ENCODE measurements around the gene AK4.

The AK4 gene

GRCh38 chr1:65180977-65181376 lies 33.0 kb downstream of the AK4 start:
- Mint-ChIP-seq H3K9me3 (no peaks in the 10 kb centered on the region), H3K27me3 (no peaks in the 10 kb centered on the region), H3K36me3 (no peaks in the 10 kb centered on the region), H3K27ac (no peak overlapping the region), H3K4me3 (no peak overlapping the region), H3K4me1 (no peaks in the 10 kb centered on the region)
- ATAC-seq = no peak

GRCh38 chr1:65182658-65183268 lies 34.8 kb downstream of the AK4 start:
- ATAC-seq = no peak
- Mint-ChIP-seq H3K4me3 (no peak overlapping the region), H3K4me1 (no peaks in the 10 kb centered on the region), H3K36me3 (no peaks in the 10 kb centered on the region), H3K27me3 (no peaks in the 10 kb centered on the region), H3K27ac (no peak overlapping the region), H3K9me3 (no peaks in the 10 kb centered on the region)

- ATAC-seq = no peak
- Mint-ChIP-seq H3K27me3 (peaks cover 9% of the 10 kb centered on the region), H3K36me3 (no peaks in the 10 kb centered on the region), H3K27ac (no peak overlapping the region), H3K4me1 (no peaks in the 10 kb centered on the region), H3K4me3 (no peak overlapping the region), H3K9me3 (no peaks in the 10 kb centered on the region)
These were observed 41.6 kb downstream of the AK4 start for GRCh38 chr1:65189576-65190115.

GRCh38 chr1:65190229-65190628 lies 42.2 kb downstream of the AK4 start:
- ATAC-seq = no peak

GRCh38 chr1:65193129-65193695 lies 45.2 kb downstream of the AK4 start:
- no peak overlapping the region for H3K27ac Mint-ChIP-seq
- no peak overlapping the region for H3K4me3 Mint-ChIP-seq
- H3K36me3 Mint-ChIP-seq = no peaks in the 10 kb centered on the region
- no peaks in the 10 kb centered on the region for H3K4me1 Mint-ChIP-seq
- H3K9me3 Mint-ChIP-seq = no peaks in the 10 kb centered on the region
- peaks cover 9% of the 10 kb centered on the region for H3K27me3 Mint-ChIP-seq
- ATAC-seq = no peak

More at GRCh38 chr1:65190229-65190628, 42.2 kb downstream of the AK4 start:
- Mint-ChIP-seq H3K4me3 (no peak overlapping the region), H3K27me3 (peaks cover 9% of the 10 kb centered on the region), H3K9me3 (no peaks in the 10 kb centered on the region), H3K27ac (no peak overlapping the region), H3K36me3 (no peaks in the 10 kb centered on the region), H3K4me1 (no peaks in the 10 kb centered on the region)

- no peak overlapping the region for H3K27ac Mint-ChIP-seq
- peak; percentile 17 for ATAC-seq
- H3K9me3 Mint-ChIP-seq = no peaks in the 10 kb centered on the region
- H3K4me3 Mint-ChIP-seq = no peak overlapping the region
- H3K36me3 Mint-ChIP-seq = no peaks in the 10 kb centered on the region
- H3K27me3 Mint-ChIP-seq = no peaks in the 10 kb centered on the region
- H3K4me1 Mint-ChIP-seq = no peaks in the 10 kb centered on the region
These were observed 47.8 kb downstream of the AK4 start for GRCh38 chr1:65195495-65196417.

- H3K36me3 Mint-ChIP-seq = no peaks in the 10 kb centered on the region
- H3K27ac Mint-ChIP-seq = no peak overlapping the region
- no peak for ATAC-seq
- no peak overlapping the region for H3K4me3 Mint-ChIP-seq
- H3K9me3 Mint-ChIP-seq = no peaks in the 10 kb centered on the region
- H3K27me3 Mint-ChIP-seq = peaks cover 9% of the 10 kb centered on the region
- no peaks in the 10 kb centered on the region for H3K4me1 Mint-ChIP-seq
These were observed 48.9 kb downstream of the AK4 start for GRCh38 chr1:65196926-65197325.

- no peaks in the 10 kb centered on the region for H3K36me3 Mint-ChIP-seq
- no peak for ATAC-seq
- peaks cover 9% of the 10 kb centered on the region for H3K27me3 Mint-ChIP-seq
- H3K4me1 Mint-ChIP-seq = no peaks in the 10 kb centered on the region
- no peak overlapping the region for H3K27ac Mint-ChIP-seq
- H3K4me3 Mint-ChIP-seq = no peak overlapping the region
- H3K9me3 Mint-ChIP-seq = no peaks in the 10 kb centered on the region
These were observed 49.6 kb downstream of the AK4 start for GRCh38 chr1:65197636-65198035.

GRCh38 chr1:65198096-65198495 lies 50.1 kb downstream of the AK4 start:
- no peaks in the 10 kb centered on the region for H3K36me3 Mint-ChIP-seq
- H3K27ac Mint-ChIP-seq = no peak overlapping the region
- no peaks in the 10 kb centered on the region for H3K4me1 Mint-ChIP-seq
- peaks cover 9% of the 10 kb centered on the region for H3K27me3 Mint-ChIP-seq
- no peaks in the 10 kb centered on the region for H3K9me3 Mint-ChIP-seq
- no peak for ATAC-seq
- H3K4me3 Mint-ChIP-seq = no peak overlapping the region

GRCh38 chr1:65200411-65200810 lies 52.4 kb downstream of the AK4 start:
- no peaks in the 10 kb centered on the region for H3K4me1 Mint-ChIP-seq
- no peak overlapping the region for H3K4me3 Mint-ChIP-seq
- no peaks in the 10 kb centered on the region for H3K36me3 Mint-ChIP-seq
- H3K27me3 Mint-ChIP-seq = peaks cover 9% of the 10 kb centered on the region
- H3K9me3 Mint-ChIP-seq = no peaks in the 10 kb centered on the region
- H3K27ac Mint-ChIP-seq = no peak overlapping the region
- ATAC-seq = no peak

GRCh38 chr1:65206836-65207235 lies 58.8 kb downstream of the AK4 start:
- H3K27me3 Mint-ChIP-seq = peaks cover under 1% of the 10 kb centered on the region
- no peak for ATAC-seq
- no peaks in the 10 kb centered on the region for H3K36me3 Mint-ChIP-seq
- no peaks in the 10 kb centered on the region for H3K9me3 Mint-ChIP-seq
- H3K4me3 Mint-ChIP-seq = no peak overlapping the region
- H3K27ac Mint-ChIP-seq = no peak overlapping the region
- no peaks in the 10 kb centered on the region for H3K4me1 Mint-ChIP-seq

- Mint-ChIP-seq H3K4me3 (no peak overlapping the region), H3K27me3 (no peaks in the 10 kb centered on the region), H3K4me1 (no peaks in the 10 kb centered on the region), H3K9me3 (no peaks in the 10 kb centered on the region), H3K27ac (no peak overlapping the region), H3K36me3 (no peaks in the 10 kb centered on the region)
- ATAC-seq = no peak
These were observed 59.3 kb downstream of the AK4 start for GRCh38 chr1:65207317-65207716.

- Mint-ChIP-seq H3K27me3 (no peaks in the 10 kb centered on the region), H3K36me3 (no peaks in the 10 kb centered on the region), H3K4me1 (no peaks in the 10 kb centered on the region), H3K9me3 (no peaks in the 10 kb centered on the region), H3K4me3 (no peak overlapping the region), H3K27ac (no peak overlapping the region)
- no peak for ATAC-seq
These were observed 60.6 kb downstream of the AK4 start for GRCh38 chr1:65208563-65208973.

- no peak for ATAC-seq
- no peak overlapping the region for H3K4me3 Mint-ChIP-seq
- H3K27me3 Mint-ChIP-seq = no peaks in the 10 kb centered on the region
- H3K4me1 Mint-ChIP-seq = no peaks in the 10 kb centered on the region
- no peaks in the 10 kb centered on the region for H3K36me3 Mint-ChIP-seq
- no peaks in the 10 kb centered on the region for H3K9me3 Mint-ChIP-seq
- no peak overlapping the region for H3K27ac Mint-ChIP-seq
These were observed 61.2 kb downstream of the AK4 start for GRCh38 chr1:65209005-65209885.

- no peaks in the 10 kb centered on the region for H3K9me3 Mint-ChIP-seq
- no peak for ATAC-seq
These were observed 62.3 kb downstream of the AK4 start for GRCh38 chr1:65210325-65210724.

More at GRCh38 chr1:65210325-65210724, 62.3 kb downstream of the AK4 start:
- Mint-ChIP-seq H3K27ac (no peak overlapping the region), H3K27me3 (no peaks in the 10 kb centered on the region), H3K4me1 (peaks cover 4% of the 10 kb centered on the region), H3K4me3 (no peak overlapping the region), H3K36me3 (no peaks in the 10 kb centered on the region)

Measured in stimulated activated memory B cell treated with anti-CD40 and anti-IgM and Interleukin-4, amounts not matched to agents 10 μg/mL and 1 μg/mL and 100 μg/mL, for 72 hours (primary cell).